ENCODE measurements around the gene HACD3.
"Not testable (repeated sequence)": the region's sequence is repeated elsewhere in the genome, so short reads cannot be mapped to it uniquely, and the experiment has no call there.

HACD3 gene

DNA sequence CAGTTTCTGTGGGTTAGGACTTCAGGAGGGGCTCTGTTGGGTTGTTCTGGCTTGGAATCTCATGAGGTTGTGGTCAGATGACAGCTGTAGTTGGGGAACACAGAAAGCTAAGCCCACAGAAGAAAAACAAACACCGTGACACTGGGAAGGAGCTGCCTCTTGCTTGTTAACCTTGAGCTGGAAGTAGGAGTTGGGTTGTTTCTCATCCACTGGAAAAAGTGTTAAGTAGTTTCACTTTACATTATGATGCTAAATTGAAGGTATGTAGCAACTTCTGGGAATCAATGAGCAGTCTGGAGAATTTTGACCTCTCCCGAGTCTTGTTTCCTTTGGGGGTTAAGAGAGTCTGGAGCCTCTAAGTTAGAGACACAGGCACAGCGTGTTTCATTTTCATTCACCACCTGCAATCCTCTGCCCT lies 20.4 kb downstream of the HACD3 start:
- DNase-seq (ENCODE audit: low read depth) = no peak

DNA sequence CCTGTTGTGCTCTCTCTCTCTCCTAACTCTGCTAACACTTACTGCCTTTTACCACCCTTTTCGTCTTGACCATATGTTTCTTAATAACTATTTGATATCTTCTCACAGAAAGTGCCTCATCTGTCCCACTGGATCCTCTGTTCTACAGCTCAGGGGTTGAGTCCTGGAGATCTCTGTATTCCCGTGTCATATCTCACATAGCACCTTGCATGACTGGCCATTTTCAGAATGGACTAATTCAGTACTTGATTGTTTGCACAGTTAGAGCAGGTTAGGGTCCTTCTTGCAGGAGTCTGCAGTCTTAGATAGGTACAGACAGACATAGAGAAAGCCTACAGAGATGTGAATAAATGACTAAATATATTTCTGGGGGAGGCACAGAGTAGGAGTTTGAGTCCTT lies 20.9 kb downstream of the HACD3 start:
- DNase-seq (ENCODE audit: low read depth) = no peak

DNA sequence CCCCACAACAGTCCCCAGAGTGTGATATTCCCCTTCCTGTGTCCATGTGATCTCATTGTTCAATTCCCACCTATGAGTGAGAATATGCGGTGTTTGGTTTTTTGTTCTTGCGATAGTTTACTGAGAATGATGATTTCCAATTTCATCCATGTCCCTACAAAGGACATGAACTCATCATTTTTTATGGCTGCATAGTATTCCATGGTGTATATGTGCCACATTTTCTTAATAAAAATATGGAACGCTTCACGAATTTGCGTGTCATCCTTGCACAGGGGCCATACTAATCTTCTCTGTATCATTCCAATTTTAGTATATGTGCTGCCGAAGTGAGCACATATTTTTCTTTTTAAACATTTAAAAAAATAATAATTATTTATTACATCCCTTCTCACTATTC lies 22.6 kb downstream of the HACD3 start:
- DNase-seq (ENCODE audit: low read depth) = not testable (repeated sequence)

DNA sequence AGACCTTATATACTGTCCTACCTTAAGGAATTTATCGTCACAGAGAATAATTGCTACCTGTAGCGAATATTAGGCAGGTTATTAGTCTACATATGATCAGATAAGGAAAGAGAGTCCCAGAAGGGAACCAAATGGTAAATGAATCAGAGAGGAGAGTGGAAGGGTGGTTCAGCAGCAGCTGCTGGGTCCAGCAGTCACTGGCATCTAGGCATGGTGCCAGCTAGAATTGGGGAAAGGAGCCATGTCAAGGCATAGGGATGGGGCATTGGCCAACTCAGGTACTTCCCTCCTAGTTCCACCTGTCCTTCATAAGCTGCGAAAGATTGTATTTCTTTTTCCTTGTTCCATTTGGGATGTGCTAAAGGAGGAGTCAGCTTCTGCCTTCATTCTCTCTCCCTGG lies 23.4 kb downstream of the HACD3 start:
- no peak for DNase-seq (ENCODE audit: low read depth)

DNA sequence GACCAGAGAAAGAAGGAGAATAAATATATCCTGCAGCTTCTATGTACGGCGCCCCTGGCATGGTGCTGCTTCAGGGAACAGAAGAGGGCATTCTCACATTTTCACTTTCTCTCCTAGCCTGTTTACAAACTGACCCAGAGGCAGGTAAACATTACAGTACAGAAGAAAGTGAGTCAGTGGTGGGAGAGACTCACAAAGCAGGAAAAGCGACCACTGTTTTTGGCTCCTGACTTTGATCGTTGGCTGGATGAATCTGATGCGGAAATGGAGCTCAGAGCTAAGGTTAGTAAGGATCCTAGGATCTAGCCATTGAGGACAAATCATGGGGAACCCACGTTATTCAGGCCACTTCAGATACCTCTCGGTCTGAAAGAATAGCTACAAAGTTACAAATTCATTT lies 26.4 kb downstream of the HACD3 start:
- no peak for DNase-seq (ENCODE audit: low read depth)

DNA sequence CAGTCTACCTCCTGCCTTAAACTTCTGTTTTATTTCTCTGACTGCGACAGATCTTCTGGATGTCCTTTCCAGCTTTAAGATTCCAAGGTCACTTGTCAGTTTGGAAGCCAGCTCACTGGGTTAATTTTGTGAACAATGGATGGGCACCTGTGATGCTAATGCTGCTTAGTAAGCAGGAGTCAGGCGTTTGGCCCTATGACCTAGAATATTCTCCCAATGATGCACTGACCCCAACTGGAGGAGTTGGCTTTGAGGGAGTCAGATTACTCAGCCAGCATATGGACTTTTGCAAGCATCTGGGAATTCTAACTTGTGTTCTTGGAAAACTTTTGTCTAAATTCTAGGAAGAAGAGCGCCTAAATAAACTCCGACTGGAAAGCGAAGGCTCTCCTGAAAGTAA lies 28.1 kb downstream of the HACD3 start:
- DNase-seq (ENCODE audit: low read depth) = no peak

DNA sequence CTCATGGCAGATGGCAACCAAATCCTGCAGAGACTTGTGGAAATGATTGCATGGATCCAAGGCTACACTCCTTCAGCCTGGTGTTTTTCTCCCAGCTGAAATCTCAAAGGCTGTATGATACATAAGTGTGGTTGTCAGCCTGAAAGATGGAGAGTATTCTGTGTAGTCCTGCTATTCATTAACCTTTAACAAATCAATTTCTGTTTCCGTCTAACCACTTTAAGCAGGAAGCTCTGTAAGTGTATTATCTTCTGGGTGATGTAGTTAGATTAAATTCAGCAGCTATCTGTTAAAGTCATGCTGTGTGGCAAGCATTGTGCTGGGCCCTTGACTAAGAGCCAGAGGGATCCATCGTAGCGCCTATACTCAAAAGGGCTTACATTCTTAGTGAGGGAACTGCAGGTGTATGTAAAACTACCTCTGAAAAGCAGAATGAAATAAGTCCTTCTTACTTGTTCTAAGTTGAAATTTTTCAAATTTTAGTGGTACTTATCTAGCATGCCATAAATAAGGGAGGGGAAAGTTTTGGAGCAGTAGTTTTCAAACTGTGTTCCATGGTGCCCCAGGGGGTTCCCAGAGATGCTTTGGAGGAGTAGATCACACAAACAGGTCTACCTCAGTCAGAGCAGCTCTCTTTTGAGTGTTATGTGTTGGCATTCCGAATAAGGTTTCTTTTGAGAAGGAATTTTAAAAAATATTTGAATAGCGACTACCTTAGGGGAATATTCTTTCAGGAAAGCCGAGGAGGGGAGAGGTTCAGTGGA lies 28.9 kb downstream of the HACD3 start:
- DNase-seq (ENCODE audit: low read depth) = no peak

DNA sequence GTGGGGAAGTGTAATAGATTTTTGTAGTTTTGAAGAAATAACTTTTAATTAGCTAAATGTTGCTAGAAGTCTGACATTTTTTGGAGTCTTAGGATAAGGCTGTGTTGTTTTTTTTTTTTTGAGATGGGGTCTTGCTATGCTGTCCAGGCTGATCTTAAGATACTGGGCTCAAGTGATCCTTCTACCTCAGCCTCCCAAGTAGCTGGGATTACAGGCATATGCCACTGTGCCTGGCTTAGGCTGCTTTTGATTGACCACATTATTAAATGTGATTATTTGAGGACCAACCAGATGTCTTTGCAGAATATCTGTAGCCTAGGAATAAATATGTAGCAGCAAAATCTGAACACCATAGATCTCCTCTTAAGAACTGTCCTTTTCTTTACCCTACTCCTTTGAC lies 29.7 kb downstream of the HACD3 start:
- no peak for DNase-seq (ENCODE audit: low read depth)

DNA sequence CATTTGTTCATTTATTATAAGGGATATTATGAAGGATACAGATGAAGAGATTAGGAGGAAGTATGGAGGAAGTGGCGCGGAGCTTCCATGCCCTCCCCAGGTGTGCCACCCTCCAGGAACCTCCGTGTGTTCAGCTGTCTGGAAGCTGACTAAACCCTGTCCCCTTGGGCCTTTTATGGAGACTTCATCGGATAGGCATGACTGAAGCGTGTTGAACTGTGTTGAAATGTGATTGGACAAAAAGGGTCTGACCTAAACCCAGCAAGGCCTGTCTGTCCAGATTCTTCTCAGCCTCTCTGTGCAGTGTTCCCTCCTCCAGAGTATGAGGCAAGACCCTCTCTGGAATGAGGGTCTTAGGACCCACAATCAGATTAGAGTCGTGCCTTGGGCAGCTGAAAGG lies 31.7 kb downstream of the HACD3 start:
- DNase-seq (ENCODE audit: low read depth) = no peak

DNA sequence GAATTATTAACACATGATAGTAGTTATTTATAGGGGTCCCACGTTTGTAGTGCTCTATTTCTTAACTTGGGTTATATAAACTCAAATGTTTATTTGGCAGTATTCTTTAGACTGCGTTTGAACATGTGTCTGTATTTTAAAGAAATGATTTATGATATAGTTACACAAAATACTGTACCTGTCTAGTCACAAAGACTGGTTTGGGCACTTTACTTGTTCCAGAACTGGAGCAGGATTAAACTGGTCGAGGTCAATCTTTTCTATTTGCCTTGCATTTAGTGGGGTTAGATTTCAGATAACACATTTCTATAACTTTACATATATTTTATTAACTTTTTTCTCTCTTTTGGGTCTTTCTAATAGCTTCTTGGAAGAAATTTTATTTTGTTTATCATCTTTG lies 39.5 kb downstream of the HACD3 start:
- no peak for DNase-seq (ENCODE audit: low read depth)

DNA sequence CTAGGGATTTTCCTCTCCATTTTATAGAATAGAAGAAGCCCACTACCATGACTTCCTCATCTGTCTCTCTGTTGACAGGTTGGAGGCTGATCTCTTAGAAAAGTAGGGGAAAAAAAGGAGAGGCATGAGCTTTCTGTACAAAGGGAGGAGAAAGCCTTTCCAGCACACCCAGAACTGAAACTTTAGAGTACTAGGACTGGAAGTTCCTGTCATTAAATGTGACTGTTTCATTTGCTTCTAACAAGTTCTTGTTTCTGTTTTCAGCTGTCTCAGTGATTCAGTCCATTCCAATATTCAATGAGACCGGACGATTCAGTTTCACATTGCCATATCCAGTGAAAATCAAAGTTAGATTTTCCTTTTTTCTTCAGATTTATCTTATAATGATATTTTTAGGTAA lies 41.7 kb downstream of the HACD3 start:
- no peak for DNase-seq (ENCODE audit: low read depth)

DNA sequence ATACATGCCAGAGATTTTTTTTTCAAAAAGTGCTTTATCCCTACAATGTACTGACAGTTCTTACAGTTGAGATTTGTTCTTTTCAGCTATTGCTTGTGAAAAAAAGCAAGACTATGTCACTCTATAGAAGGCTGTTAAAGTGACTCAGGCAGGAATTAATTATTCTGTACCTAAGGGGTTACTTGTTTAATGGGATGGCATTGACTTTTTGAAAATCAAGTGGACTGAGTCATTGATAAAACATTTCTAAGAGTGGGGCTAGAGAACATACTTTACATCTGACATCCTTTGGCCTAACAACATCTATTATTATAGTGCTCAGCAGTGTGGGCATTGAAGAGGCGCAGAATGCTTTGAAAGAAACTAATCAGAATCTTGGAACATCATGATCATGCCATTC lies 46.4 kb downstream of the HACD3 start:
- no peak for DNase-seq (ENCODE audit: low read depth)

DNA sequence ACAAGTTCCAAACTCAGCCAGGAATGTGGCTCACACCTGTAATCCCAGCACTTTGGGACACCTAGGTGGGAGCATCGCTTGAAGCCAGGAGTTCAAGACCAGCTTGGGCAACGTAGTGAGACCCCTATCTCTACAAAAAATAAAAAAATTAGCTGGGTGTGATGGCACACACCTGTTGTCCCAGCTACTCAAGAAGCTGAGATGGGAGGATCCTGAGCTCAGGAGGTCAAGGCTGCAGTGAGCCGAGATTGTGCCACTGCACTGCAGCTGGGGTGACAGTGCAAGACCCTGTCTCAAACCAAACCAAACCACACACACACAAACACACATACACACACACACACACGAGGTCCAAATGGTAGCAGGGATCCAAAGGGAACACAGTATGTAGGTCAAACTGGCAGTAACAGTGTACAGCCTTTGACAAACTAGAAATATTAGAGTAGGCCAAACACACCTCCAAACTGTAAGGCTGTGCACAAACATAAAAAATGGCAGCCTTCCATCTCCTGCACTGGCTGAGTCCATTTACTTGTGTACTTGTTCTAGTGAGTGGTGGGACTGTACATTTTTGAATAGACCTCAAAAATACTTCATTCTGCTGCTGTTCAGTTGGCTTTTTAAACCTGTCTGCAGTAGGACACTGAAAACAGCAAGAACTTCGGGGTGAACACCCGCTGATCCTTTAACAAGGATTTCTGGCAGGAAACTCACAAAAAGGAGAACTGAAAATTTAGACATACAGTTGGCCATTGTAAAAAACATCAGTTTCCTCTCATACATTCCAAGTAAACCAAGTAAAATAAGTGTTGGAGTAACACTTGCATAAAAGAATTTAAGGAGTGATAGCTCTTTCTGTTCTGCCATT lies 47.1 kb downstream of the HACD3 start:
- DNase-seq (ENCODE audit: low read depth) = no peak

DNA sequence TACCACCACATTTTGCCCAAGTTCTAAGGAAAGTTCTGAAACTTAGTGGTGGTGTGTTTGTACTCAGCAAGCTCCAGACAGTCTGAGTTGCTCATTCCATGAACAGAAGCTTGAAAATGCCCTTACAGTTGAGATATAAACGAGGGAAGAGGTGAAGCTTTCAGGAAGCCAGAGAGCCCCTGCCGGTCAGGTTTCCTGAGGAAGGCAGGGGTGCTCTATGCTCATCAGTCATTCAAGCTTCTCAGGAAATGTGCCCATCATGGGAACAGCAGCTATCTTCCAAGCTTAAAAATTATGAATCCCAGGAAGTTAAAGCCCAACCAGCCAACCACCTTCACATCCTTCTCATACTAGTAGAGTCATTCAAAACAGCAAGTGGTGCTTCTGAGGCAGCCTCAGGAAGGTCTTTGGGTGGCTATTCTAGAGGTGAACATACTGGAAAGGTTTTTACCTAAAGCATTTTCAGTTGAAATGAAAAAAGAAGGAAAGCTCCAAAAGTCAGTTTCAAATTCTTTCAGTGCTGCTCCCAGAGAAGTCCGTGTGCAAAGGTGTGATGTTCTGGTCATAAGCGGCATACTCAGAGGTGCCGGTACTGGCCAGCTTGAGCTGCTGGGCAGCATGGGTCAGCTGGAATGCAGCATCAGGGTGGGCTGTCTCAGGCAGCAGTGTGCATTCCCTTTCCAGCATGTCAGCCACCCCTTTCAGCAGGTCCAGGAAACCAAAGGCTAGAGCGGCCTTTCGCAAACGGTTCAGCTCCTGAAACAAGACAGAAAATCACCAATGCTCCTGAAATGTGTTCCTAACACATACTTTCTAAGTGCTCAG lies 48.9 kb downstream of the HACD3 start:
- DNase-seq (ENCODE audit: low read depth) = no peak

DNA sequence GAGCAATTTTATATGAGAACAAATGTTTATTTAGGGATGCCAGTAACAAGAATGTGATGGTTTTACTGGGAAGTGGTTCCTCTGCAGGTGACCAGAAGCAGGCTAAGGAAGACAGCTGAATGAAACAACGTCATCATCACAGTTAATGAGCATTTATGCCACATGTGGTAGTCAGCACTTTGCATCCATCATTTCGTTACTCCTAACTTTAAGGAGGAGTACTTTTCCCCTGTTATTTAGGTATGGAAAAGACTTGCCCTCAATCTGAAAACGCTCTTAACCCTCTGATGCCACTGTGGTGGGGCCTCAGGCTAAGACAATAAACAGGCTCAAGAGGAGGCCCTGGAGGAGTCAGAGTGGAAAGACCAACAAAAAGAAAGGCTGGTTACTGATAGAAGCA lies 49.5 kb downstream of the HACD3 start:
- DNase-seq (ENCODE audit: low read depth) = no peak

DNA sequence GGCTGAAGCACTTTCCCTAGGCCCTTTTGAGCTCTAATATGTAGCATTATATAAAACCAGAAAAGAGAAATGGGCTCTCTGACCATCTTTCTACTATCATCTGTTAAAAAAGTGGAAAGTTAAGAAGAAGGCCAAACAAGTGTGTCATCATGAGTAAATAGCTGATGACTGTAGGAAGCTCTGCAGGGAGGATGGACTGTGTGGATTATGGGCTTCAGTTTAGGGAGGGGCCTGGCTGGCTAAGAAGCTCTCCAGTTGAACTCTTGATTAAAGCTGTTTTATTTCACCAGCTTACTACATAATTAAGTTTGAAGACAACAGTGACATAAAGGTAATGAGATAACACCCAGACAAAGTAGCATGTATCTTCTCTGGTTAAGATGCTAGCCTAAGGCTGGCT lies 50.0 kb downstream of the HACD3 start:
- DNase-seq (ENCODE audit: low read depth) = no peak

DNA sequence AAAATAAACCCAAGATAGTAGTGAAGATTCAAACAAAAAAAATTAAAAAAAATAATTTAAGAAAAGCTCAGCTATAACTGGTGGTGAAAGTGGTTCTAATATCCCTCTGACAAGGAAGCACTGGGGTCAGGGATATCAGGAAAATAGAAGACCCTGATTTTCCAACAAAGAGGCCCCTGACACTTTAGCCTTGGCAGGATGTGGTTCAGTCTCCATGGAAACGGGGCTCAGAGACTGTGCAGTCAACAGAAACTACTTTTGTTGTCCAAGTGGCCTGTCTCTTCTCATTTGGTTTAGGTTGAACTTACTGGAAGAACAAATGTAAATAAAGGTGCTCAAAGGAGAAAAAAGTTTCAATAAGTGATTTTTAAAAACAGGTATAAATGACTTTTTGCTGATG lies 53.4 kb downstream of the HACD3 start:
- DNase-seq (ENCODE audit: low read depth) = no peak

DNA sequence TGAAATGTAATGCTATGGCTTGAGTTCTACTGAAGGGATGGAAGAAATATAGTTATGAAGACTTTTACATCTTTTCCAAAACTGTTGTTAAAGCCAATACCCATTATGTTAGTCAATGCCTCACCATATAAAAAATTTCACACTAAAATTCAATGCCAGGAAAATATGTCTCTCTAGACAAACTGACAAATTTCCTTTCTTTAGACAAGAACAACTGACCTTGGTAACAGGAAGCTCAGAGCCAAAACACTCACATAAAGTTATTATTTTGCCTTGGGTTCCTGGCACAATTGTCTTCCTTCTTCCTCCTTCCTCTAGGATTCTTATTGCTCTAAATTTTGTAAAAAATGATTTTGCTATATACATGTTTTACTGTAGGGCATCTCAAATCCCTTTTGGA lies 54.0 kb downstream of the HACD3 start:
- DNase-seq (ENCODE audit: low read depth) = no peak

DNA sequence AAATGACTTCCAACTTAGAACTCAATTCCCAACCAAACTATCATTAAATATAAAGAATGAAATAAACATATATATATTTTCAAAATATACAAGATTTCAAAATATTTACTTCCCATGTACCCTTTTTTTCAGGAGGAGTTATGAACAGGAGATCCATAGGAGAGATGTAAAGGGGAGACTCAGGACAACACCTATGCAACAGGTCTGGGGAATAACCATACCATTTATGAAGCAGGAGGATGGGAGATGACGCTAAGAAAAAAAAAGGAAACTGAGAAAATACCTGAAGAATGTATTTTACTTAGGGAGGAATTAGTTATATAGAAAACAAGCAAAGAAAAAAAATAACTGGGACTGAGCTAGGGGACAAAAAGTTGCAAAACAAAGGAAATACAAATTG lies 56.8 kb downstream of the HACD3 start:
- no peak for DNase-seq (ENCODE audit: low read depth)

DNA sequence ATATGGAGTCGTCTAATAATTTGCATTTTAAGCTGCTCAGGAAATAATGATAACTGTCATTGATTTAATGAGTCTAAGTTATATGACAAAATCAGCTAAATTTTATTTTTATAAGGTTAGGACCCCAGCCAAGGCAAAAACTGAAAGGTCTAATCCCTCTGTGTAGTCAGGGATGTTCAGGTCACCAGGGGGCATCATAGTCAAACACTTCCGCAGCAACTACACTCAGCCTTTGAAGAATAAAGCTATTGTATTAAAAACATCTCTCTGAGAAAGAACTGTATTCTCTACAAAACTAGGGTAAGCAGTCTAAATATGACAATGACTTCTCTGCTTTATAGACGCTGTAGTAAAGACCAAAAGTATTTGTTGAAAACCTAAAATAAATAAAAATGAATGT lies 65.7 kb downstream of the HACD3 start:
- DNase-seq (ENCODE audit: low read depth) = no peak

DNA sequence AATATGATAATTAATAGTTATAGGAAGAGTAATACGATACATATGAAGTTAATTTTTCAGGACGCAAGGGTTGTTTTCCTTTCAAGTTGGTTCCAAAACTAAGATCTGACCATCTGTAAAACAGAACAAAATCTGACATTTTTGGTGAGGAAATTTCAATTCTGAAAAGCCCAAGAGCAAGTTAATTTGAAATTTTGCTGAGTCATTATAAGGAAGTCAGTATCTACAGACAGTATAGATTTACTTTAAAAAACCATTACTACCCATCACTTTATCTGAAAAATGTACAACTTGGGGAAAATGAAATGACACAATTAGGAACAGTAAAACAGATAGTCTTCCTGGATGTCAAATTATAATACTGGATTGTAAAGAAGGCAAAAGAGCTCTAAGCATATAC lies 68.2 kb downstream of the HACD3 start:
- DNase-seq (ENCODE audit: low read depth) = no peak

DNA sequence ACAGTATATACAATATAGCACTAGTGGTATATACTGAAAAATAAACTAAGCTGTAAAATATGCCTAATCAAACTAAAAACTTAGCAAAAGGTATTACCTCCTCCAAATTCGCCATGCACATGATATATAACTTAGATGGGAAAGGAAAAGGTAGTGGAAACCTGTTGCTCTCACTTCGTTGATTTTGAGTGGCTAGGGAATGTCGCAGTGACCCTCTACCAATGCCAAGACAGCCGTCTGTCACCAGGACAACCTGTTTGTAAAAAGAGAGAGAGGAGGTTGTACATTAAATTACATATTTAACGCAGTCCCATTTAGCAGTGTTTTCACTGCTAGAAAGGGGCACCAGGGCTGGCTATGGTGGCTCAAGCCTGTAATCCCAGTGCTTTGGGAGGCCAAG lies 69.4 kb downstream of the HACD3 start:
- no peak for DNase-seq (ENCODE audit: low read depth)

DNA sequence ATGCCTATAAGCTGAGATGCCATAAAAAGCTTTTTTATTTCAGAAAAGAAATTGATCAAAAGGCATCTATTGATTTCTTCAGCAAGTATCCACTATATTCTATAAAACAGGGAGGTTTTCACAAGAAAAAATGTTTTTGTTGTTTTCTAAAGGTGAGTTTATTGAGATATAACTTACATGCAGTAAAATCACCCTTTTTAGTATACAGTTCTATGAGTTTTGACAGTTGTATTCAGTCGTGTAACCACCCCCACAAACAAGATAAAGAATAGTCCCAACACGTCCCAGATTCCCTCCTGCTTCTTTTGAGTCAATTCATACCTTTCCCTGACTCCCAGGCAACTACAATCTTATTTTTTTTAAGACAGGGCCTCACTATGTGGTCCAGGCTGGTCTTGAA lies 72.9 kb downstream of the HACD3 start:
- DNase-seq (ENCODE audit: low read depth) = no peak

All from T-helper 22 cell (primary cell).